DMS 273 (cell line): ENCODE data around the gene TCERG1L.
"Not testable (repeated sequence)": the region's sequence is repeated elsewhere in the genome, so short reads cannot be mapped to it uniquely, and the experiment has no call there.

ENCODE experiments used
- DNase-seq: peaks from one replicate; lab custom pipeline; 2025; ENCODE audit not compliant: unreplicated experiment; lab: John Stamatoyannopoulos, UW

TCERG1L gene

DNA sequence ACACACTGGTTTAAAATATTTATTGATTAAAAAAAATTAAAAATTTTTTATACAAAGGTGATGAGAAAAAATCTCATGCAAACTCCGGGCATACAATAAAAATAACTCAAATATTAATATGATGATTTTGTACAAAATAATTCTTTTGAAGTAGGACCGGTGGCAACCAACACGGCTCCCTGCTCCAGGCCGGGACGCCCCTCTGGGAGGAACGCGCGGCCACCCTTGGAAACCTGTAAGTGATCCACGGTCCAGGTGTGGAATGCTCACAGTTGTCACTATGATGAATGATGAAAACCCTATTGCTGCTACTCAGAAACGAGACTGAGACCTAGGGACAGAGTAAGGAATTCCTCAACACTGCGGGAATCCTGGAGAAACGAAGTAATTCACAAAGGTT lies 219.1 kb downstream of the TCERG1L start:
- DNase-seq: no peak

DNA sequence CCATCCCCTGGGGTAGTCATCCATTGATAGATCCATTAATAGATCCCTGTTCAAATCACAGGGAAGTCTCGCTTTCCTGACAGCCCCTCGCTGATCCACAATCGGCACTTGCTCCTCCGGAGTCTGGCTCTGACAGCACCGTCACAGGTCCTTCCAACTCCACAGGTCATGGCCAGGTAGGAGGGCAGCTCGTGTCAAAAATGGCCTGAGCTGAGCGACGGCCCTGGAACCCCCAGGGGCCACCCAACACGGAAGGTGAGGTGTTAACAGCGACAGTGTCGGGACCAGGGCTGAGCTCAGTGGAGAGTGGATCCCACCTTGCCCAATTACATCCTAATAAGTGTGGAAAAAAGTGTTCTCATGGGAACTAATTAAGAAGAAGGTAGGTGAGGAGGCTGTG lies 219.8 kb downstream of the TCERG1L start:
- no peak for DNase-seq

DNA sequence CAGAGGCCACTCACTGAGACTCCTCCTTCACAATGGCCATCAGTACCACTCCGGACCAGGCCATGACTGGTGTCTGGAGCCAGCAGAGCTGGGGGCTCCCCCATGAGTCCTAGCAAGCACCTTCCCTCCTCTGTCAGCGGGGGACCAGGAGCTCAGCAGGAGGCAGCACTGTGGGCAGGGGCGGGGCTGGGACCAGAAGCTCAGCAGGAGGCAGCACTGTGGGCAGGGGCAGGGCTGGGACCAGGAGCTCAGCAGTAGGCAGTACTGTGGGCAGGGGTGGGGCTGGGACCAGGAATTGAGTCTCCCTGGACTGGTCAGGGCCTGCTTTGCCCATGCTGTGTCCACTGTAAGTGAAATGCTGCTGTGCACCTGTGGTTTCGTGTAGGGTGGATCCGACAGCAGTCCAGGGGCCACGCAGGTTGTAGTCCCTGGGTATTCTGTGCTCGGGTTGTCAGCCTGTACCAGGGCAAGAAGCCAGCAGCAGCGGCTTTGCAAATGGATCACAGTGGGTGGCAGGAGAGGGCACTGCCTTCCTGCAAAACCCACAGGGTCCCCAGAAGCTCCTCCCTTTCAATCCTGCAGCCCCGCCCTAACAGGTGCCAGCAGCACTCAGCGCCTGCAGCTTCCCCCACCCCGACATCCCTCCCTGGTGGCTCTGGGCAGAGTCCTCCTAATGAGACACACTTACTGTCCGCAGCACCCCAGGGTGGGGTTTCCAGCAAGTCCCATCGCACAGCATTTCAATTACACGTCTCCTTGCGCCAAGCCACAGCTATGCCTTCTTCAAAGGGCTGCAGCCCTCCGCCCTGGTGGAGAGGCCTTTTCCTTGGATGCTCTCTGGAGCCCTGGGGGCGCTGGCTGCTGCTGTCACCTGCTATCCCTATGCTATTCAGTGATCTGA lies 220.5 kb downstream of the TCERG1L start:
- DNase-seq: peak; percentile 6

DNA sequence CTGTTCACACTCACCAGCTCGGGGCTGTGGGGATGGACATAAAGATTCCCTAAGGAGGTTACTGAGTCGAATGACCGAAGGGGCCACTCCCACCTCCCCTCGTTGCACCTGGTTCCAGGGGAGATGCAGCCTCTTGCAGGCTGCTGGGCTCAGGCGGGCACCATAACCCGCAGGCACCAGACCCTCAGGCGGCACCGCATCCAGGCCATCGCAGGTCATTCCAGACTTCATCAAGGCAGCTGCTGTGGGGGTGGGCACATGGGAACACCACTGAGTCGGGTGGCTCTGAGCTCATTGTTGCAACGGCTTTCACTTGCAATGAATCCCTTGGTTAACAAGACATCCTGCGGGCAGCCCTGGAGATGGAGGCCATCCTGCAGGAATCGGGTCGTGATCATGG lies 221.7 kb downstream of the TCERG1L start:
- no peak for DNase-seq

DNA sequence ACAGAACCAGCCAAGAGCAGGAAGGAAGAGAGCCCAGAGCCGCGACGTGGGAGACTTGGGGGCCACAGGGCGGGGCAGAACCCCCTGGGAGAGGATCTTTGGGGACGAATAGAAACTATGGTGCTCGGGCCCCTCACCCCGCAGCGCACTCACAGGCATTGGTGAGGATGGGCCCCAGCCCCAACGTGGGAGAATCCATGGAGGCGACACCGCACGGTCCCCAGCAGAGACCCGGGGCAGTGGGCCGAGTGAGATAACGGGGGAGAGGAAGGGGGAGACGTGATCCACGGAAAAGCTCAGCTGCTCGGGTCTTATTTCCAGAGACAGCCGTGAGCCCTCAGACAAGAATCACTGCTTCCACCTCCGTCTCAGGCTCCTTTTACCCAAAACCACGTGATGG lies 222.4 kb downstream of the TCERG1L start:
- no peak for DNase-seq

DNA sequence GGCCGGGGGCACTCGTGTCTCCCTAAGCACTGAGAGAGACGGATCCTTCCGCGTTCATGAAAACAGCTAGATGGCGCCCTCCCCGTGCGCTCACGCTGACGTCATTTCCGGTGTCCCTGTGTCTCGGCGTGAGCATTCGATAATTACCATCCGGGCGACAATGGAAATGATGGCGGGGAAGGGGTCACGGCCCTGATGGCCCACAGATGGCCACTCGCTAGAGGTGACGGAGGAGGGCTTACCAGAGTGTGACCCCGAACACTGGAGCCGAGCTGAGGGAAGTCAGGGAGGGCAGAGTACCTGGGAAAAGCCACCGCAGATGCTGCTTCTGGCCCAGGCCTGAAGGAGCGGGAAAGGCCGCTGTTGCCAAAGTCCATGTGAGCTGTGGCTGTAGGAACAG lies 222.9 kb downstream of the TCERG1L start:
- no peak for DNase-seq

DNA sequence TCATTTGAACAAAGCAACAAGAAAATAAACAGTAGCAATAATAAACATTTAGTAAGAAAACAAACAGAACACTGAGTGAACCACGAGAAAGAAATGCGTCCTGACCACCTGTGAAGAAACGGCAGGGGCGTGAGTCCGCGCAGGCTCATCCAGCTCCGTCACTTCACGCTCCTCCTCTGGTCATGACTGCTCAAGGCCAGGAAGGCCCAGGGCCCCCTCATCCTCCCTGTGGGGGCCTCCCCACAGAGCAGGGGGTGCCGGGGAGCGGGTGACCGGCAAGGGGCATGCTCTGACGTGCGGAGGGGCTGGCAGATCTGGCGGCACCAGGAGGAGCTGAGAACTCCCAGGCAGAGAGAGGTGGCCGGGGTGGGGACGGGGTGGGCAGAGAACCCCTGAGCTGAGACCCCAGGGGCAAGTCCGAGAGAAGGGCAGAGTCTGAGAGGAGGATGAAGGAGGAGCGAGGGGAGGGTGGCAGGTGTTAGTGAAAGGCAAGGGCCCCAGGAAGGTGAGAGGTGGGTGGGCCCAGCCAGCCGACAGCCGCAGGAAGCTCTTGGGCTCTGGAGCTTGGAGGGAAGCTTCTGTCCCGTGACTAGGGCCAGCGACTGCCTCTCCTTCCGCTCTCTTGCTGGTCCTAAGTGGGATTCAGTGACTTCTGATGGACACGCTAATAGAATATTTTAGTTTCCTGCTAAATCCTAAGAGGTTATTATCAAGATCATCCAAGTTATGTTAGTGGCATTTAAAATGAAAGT lies 223.9 kb downstream of the TCERG1L start:
- no peak for DNase-seq

DNA sequence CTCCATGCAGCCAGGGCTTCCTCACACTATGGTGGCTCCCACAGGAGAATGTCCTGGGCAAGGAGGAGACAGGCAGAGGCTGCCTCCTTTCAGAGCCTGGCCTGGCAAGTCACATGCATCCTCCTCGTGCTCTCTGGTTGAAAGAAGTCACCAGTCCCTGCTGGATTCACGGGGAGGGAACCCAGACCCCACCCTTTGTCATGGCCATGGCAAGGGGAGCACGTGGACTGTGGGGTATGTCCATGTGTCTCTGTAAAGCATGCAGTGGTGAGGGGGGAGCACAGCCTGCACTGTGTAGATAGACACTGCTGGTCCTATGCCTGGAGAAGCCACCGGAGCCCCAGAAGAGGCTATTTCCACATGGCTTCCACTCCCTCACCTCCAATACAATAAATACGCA lies 225.0 kb downstream of the TCERG1L start:
- no peak for DNase-seq

DNA sequence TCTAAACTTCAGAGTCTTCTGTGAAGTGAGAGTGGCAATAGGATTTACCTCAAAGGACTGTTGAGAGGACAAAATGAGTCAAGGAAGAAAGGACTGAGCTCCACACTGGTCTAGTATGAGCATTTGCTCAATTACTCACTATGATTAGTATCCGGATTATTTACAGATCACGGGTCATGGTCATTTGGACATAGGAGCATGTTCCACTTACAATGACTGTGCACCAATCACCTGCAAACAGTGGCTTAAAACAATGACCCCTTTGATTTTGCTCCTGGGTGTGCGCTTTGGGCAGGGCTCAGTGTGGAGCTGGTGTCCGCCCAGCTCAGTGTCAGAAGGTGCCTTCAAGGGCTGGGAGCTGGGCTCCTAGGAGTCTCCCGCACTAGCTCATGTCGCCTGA lies 225.4 kb downstream of the TCERG1L start:
- DNase-seq: no peak

DNA sequence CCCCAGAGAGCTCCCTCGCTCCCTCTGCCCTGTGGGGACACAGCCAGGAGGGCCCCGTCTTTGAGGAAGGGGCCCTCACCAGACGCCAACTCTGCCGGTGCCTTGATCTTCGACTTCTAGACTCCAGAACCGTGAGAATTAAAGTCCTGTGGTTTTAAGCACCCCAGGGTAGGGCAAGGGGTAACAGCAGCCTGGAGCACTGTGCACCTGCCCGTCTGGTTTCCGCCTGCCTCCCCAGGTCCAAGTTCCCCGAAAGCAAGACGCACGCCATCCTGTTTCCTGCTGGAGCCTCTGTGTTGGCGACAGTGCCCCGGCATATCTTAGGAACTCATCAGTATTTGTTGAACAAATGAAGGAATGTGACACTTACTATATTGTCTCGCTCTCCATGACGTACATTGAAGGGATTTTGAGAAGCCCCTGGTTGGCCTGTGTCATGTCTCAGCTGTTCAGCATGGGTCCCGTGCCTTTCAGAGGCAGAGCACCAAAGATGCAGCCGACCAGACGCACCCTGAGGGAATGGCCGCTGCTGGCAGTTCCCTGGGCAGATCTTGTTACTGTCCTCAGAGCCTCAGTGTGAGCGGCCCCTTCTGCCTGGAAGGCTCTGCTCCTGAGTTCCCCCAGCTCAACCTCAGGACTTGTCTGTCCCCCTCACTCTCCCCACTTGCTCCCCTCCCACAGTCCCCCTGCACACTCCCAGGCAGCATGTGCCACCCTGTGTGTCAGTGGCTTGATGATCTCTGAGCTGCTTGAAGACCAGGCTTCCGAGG lies 226.2 kb downstream of the TCERG1L start:
- DNase-seq: no peak

DNA sequence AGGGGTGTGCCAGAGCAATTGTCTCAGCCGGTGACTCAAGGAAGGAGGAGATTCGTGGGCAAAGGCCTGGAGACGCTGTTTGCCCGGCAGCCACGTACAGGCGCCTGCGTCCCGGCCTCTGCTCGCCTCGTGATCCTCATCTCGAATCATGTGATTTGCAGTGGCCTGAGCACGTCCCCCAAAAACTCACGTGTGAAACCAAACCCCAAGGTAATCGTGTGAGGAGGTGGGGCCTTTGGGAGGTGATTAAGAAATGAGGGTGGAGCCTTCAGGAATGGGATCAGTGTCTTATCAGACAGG lies 226.8 kb downstream of the TCERG1L start:
- DNase-seq: no peak

DNA sequence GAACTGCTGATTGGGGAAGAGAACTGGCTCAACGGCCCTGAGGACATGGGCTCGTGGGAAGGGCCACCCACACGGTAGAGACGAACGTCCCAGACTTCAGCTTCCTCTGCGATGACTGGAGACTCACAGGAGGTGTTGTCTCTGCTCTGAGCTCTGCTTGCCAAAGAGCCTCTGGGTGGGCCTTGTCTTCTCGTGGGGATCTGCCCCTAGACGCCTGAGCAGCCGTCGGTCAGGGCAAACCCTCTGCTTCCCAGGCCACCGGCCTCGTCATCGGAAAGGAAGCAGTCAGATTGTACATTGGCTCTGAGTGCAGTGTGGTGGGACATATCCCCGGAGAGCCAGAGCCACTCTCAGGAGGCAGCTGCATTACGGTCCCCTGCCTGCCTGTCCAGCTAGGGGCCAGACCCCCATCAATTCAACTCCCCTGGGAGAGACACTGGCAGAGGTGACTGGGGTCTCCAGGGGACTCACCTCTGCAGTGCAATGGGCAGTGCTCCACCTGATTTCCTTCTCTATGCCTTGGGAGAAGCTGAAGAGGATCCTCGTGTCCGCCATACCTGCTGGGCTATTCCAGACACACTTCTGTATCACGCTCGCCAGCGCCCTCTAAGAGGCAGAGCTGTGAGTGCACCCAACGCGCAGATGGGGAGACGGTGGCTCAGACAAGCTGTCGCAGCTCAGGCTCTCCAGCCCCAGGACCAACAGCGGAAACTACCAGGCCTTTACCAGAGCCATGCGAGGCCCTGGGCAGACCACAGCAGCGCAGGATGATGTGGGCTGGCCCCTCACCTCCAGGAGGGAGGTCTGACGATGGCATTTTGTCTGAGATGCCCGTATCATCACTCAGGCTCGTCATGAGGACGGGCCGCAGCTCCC lies 227.4 kb downstream of the TCERG1L start:
- peak; percentile 30 for DNase-seq

DNA sequence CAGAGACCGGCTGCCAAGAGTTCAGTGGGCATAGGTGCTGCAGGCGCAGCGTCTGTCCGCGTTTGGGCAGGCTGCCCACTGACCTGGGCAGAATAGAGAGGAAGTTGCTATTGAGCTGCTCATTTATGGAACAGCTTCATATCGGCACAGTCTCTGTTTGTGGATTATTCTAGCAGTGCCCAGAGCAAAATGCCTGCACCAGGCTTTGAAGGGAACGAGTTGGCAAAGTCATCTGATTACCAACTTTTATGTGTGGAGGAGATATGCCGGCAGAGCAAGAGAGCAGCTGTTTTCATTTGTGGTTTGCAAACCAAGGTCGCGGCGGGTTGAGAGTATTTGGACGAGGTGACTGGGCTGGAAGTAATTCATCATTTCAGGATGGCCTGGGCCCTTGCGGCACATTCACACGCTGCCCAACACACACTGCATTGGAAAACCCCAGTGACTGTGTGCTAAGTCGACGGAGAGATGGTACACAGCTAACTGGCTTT lies 228.5 kb downstream of the TCERG1L start:
- no peak for DNase-seq

DNA sequence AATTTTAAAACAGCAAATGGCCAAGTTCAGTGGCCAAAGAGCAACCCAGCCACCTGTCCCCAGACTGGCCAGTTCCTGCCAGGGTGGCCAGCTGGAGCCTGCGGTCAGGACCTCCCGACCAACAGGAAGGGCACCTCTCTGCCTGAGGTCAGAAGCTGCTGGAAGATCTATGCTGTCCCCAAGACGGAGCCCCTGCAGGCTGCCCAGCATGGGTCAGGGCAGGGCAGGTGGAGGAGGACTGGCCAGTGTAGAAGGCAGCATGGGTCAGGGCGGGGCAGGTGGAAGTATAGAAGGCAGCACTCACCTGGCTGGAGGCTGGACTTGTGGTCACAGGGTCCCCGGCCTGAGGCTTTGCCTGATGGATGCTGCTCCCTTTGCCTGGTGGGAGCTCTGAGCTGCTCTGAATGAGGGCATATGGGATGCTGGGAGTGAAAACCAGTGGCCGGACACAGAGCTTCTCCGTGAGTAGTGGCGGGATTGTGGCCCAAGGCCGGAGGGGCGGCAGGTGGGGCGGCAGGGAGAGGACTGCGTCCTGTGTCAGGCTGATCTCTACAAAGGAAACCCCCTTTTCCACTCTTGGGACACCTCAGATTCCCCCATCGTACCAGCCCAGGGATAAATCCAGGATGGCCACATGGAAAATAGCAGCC lies 229.2 kb downstream of the TCERG1L start:
- no peak for DNase-seq

DNA sequence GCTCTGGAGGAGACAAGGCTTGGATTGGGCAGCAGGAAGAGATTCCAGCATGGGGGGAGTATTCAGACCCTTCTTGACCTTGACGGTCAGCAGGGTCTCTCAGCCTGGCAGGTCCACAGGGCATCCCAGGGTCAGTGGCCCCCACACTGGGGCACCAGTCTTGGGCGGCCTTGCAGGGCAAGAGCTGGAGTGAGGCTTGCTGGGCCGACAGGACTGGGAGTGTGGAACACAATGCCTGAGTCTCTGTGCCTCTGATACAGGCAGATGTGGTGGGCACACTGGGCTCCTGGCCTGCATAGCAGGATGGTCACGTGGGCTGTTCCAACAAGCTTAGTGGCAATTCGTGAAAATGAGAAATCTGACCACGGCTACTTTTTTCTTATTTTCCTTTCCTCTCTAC lies 229.7 kb downstream of the TCERG1L start:
- DNase-seq: no peak

DNA sequence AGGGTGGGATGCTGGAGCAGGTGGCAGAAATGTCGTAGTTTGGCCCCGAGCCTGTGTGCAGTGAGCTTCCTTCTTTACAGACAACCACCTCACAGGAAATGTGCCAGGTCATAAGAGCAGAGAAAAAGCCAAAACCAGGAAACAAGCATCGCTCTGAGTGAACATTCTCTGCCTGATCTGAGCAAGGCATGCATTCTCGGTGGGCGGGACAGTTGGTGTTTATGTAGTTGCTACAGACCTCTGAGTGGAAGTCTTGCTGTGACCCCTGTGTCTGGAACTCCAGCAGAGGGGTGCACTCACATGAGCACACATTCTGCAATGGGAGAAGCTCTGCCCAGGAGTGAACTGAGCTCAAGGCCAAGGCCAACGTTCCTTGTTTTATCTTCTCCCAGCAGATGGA lies 230.1 kb downstream of the TCERG1L start:
- DNase-seq: no peak

DNA sequence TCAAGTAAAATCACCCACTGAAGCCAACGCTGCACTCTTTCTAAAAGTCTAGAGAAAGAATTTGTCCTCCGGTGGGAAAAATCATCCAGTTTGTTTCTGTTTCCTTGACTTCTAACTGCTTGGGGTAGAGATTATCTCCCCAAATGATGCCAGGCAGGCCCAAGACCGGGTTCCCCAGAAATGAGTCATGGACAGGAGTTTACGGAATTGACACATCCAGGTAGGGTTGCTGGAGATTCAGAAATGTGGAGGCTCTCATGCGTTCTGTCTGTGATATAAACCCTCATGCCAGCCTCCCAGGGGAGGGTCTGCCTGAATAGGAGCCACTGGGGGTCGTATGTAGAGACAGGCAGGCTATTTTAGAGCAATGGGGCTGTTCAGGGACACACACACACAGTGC lies 230.9 kb downstream of the TCERG1L start:
- DNase-seq: no peak

DNA sequence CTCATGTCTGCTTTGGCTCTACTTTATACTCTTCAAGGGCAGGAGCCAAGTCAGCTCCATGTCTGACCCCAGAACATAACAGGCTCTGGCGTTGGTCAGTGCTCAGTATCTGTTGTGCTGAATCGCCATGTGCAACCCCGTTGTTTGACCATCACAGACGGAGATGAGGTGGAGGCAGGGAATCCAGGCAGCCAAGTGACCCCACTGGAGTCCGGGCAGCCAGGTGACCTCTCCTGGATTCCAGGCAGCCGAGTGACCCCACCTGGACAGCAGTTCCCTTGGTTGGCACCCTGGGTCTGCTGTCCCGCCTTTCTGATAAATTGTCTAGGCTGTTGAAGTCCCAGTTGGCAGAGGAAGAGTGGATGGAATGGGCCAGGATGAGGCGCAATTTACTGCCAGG lies 232.2 kb downstream of the TCERG1L start:
- no peak for DNase-seq

DNA sequence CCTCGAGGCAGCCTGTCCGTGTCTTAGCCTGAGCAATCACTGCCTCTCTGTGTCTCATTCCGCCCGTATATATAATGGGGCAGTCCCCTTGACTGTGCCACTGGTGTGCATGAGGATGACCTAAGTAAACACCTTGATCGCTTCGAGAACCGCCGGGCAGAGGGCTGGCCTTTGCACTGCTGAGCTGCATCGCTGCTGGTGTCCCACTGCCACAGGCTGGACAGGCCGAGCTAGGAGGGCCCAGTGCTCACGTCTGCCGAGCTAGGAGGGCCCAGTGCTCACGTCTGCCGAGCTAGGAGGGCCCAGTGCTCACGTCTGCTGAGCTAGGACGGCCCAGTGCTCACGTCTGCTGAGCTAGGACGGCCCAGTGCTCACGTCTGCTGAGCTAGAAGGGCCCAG lies 232.6 kb downstream of the TCERG1L start:
- not testable (repeated sequence) for DNase-seq
